LNCaP clone FGC (cell line): ENCODE results near the gene PCNT.
A peak's percentile ranks its signal among the peaks of the same experiment; 100 is the strongest.

Experiments used
- DNase-seq: peaks from one replicate; pipeline ENCODE4 v3.0.0-alpha.2; 2011; ENCODE audit warnings: low read depth
- H3K4me3 ChIP-seq: 2 replicates; pipeline ENCODE4 v1.5.1; 2011; ENCODE audit warnings: mild to moderate bottlenecking, low read depth, low read length, control low read depth
- TF ChIP-seq, protein P1 (sequence below): IDR thresholded peaks from 2 replicates; pipeline ENCODE4 v1.5.1; 2012; ENCODE audit warnings: mild to moderate bottlenecking; ENCODE audit not compliant: control insufficient read depth, insufficient read depth; ENCODE audit errors: extremely low read depth

The PCNT gene

DNA sequence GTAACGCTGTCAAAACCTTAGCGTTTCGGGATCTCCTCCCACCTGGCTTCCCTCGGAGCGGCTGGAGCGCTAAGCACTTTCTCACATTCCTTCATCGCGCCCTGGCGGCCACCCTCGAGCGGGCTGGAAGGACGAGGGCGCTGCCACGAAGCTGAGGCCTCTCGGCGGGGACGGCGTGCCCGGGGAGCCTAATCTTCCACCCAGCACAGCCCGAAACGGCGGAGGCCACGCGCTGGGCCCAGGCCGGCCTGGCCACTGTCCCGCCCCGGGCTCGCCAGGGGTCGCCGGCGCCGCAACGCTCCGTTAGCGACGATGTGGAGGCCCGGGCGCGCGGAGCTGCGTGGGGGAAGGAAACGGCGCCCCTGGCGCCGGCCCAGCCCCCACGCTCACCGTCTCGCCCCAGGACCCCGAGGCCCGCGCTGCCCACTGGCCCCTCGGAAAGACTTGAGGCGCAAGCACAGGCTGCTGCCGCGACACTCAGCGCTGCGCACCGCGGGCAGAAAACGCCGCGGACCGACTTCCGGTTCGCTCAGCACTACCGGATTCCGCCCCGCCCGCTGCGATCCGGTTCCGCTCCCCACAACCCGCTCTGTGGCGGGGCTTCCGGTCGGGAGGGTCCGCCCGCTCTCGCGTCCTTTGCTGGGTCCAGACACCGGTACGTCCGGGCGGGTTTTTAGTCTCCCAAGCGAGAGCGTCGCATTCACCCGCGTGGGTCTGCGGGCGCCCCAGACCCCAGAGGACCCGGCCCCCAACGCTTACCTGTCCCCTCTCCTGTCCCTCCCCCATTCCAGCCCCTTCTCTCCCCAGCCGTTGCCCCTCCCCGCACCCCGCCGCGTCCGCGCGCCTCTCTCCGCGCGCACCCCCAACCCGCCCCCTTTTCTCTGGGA, 38.0 kb upstream of the PCNT start, which contains the start of gene YBEY:
Gene YBEY (plus strand): TSS at position 582 of the 887 bp plus-strand sequence. CDS start 572 bp downstream, outside the sequence.
- peak; percentile 64 for DNase-seq
- TF ChIP-seq, protein P1, sequence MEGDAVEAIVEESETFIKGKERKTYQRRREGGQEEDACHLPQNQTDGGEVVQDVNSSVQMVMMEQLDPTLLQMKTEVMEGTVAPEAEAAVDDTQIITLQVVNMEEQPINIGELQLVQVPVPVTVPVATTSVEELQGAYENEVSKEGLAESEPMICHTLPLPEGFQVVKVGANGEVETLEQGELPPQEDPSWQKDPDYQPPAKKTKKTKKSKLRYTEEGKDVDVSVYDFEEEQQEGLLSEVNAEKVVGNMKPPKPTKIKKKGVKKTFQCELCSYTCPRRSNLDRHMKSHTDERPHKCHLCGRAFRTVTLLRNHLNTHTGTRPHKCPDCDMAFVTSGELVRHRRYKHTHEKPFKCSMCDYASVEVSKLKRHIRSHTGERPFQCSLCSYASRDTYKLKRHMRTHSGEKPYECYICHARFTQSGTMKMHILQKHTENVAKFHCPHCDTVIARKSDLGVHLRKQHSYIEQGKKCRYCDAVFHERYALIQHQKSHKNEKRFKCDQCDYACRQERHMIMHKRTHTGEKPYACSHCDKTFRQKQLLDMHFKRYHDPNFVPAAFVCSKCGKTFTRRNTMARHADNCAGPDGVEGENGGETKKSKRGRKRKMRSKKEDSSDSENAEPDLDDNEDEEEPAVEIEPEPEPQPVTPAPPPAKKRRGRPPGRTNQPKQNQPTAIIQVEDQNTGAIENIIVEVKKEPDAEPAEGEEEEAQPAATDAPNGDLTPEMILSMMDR = peak; percentile 21; the same call in 1 of the 2 replicates

DNA sequence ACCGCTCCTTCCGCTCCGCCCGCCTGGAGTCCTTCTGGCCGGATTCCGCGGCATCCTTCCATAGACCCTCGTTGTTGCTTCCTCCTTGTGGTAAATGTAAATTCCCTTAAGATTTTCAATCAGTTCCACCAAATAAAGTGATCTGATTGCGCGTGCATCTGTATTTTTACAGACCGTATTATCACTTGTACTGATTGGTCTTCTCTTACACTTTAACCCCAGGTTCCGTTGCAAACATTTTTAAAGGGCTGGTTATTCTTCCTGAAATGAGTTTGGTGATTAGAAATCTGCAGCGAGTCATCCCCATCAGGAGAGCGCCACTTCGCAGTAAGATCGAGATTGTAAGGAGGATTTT, 37.3 kb upstream of the PCNT start:
- H3K4me3 ChIP-seq = peak overlapping the region; percentile 57
- TF ChIP-seq, protein P1 = no peak
- peak; percentile 1 for DNase-seq

More for the DNA sequence above, 38.0 kb upstream of the PCNT start, which contains the start of gene YBEY:
- peak within 1 kb of the TSS; percentile 57 for H3K4me3 ChIP-seq

DNA sequence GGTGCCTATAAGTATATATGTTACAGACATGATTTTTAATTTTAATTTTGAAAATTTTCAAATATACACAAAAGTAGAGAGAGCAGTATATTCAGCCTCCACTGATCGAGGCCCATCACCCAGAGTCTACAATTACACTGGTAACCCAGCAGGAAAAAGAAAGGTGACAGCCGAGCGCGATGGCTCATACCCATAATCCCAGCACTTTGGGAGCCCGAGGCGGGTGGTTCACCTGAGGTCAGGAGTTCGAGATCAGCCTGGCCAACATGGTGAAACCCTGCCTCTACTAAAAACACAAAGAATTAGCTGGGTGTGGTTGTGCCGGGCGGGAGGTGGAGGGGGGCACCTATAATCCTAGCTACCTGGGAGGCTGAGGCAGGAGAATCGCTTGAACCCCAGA, 36.4 kb upstream of the PCNT start:
- TF ChIP-seq, protein P1 = no peak
- no peak for DNase-seq
- H3K4me3 ChIP-seq = peak overlapping the region; percentile 57

DNA sequence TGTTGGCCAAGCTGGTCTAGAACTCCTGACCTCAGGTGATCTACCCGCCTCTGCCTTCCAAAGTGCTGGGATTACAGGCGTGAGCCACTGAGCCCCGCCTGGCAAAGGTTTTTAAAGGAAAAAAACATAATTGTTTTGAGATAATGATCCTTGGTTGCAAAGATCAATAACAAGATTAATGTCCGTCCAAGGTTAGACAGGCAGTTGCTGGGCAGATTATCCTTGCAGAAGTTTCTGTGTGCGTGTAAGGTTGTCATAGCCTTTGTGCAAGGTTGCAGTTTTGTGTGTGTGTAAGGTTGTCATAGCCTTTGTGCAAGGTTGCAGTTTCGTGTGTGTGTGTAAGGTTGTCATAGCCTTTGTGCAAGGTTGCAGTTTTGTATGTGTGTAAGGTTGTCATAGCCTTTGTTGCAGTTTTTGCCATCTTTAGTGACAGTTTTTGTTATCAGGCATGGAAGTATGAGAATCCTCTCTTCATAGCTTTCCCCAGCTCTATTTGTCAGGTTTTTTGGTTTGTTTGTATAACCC, 34.2 kb upstream of the PCNT start:
- H3K4me3 ChIP-seq = no peak overlapping the region
- DNase-seq = no peak

DNA sequence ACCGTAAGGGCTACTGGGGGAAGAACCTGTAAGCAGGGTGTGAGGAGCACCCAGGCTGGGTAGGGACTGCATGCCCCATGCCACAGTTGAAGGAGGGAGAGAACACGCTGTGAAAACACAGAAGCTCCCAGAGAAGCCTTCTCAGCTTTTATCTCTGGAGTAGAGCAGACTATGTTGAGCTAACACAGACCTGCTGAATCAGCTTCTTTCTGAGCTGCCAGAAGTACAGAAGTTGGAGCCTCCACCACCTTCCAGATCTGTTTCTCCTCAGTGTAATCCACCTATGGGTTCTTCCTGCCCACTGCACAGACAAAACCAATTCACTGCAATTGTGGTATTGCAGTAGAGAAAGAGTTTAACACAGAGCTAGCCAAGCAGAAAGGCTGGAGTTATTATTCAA, 32.4 kb upstream of the PCNT start:
- H3K4me3 ChIP-seq = no peak overlapping the region
- no peak for DNase-seq
- TF ChIP-seq, protein P1 = no peak

More for the DNA sequence above, 34.2 kb upstream of the PCNT start:
- TF ChIP-seq, protein P1 = no peak

DNA sequence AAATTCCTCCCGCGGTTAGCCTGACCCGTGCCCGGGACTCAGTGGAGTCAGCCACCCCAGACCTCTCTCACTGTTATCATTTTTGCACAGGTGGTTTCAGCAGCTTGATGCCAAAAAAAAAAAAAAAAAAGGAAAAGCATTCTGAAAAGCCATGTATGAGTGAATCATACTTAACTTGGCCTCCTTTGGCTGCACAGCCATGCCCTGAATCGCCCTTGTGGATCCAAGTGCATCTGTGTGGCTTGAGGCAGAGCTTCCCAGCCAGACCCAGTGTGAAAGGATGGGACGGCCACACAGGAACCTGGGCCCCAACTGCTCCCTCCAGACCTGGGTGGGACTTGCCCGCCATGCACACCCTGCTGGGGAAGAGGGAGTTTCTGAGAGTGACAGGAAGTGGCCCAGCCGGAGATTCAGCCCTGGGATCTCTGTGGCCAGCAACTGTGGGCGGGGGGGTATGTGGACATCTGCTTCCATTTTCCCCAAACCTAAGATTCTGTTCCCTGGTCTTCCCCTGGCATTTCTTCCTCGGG, 29.2 kb upstream of the PCNT start:
- no peak for DNase-seq
- H3K4me3 ChIP-seq = no peak overlapping the region
- TF ChIP-seq, protein P1 = no peak
